ENCODE results near the gene GUCD1. TPM values are rescaled to one million over a fixed set of nuclear protein-coding genes. Genes with fewer than 3 reads are reported as not detected.
A peak's percentile ranks its signal among the peaks of the same experiment; 100 is the strongest.

GUCD1 gene
- total RNA-seq, 3 donors from 2014 or later (not counting 1 experiment from before 2014, with no cell fraction given), result 76.9 to 102 (median 94.9) TPM

GRCh38 chr22:24518228-24518627 is 36.7 kb downstream of the GUCD1 start:
- Mint-ChIP-seq H3K4me1 (peaks cover 5 to 16% of the 10 kb centered on the region in 2 donors), H3K36me3 (no peaks in the 10 kb centered on the region), H3K27ac (no peak overlapping the region), H3K9me3 (no peaks in the 10 kb centered on the region), H3K4me3 (no peak overlapping the region), H3K27me3 (ENCODE audit: low read depth in 2 of 2) (no peaks in the 10 kb centered on the region)
- DNase-seq (no peak), ATAC-seq (no peak)
- Histone ChIP-seq H3K27me3 (ENCODE audit: control insufficient read depth, insufficient read depth, low read length) (no peaks in the 10 kb centered on the region), H3K4me1 (ENCODE audit: control insufficient read depth, insufficient read depth, low read length) (peaks cover 12% of the 10 kb centered on the region), H3K27ac (ENCODE audit: low read length) (no peak overlapping the region), H3K4me3 (ENCODE audit: low read length) (no peak overlapping the region), H3K9me3 (ENCODE audit: control insufficient read depth, insufficient read depth, low read length) (no peaks in the 10 kb centered on the region), H3K36me3 (ENCODE audit: control insufficient read depth, insufficient read depth, low read length) (no peaks in the 10 kb centered on the region)
- WGBS (ENCODE audit: insufficient coverage), result 80% methylated on average over 2 of the region's 3 CpGs
- intact Hi-C loops (cut with micrococcal nuclease), result no loop called here
- TF ChIP-seq, protein P1, sequence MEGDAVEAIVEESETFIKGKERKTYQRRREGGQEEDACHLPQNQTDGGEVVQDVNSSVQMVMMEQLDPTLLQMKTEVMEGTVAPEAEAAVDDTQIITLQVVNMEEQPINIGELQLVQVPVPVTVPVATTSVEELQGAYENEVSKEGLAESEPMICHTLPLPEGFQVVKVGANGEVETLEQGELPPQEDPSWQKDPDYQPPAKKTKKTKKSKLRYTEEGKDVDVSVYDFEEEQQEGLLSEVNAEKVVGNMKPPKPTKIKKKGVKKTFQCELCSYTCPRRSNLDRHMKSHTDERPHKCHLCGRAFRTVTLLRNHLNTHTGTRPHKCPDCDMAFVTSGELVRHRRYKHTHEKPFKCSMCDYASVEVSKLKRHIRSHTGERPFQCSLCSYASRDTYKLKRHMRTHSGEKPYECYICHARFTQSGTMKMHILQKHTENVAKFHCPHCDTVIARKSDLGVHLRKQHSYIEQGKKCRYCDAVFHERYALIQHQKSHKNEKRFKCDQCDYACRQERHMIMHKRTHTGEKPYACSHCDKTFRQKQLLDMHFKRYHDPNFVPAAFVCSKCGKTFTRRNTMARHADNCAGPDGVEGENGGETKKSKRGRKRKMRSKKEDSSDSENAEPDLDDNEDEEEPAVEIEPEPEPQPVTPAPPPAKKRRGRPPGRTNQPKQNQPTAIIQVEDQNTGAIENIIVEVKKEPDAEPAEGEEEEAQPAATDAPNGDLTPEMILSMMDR (IDR thresholded peaks at IDR 0.05), result no peak

DNA sequence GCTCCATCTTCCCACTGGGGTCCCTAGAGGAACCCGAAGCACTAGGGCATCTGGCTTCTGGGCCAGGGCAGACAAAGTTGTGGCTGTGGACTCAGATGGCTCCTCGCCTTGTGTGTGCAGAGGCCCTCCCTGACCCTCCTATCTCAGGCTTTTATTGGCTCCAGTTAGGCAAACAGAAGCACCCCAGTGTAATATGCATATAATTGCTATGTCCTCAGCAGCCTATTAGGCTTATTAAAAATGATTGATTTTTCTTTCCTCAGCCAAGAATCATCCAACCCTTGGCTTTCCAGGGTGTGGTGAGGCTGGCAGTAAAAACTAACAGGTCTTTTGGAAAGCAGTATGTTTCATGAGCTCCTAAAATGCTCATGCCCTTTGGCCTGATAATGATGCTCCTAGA is 37.5 kb downstream of the GUCD1 start:
- TF ChIP-seq, protein P1 (IDR thresholded peaks at IDR 0.05), result no peak
- Mint-ChIP-seq H3K27ac (no peak overlapping the region), H3K27me3 (ENCODE audit: low read depth in 2 of 2) (no peaks in the 10 kb centered on the region), H3K4me3 (no peak overlapping the region), H3K4me1 (peaks cover 12 to 22% of the 10 kb centered on the region in 2 donors), H3K9me3 (no peaks in the 10 kb centered on the region), H3K36me3 (no peaks in the 10 kb centered on the region)
- Histone ChIP-seq H3K4me1 (ENCODE audit: control insufficient read depth, insufficient read depth, low read length) (peaks cover 15% of the 10 kb centered on the region), H3K27ac (ENCODE audit: low read length) (no peak overlapping the region), H3K9me3 (ENCODE audit: control insufficient read depth, insufficient read depth, low read length) (no peaks in the 10 kb centered on the region), H3K27me3 (ENCODE audit: control insufficient read depth, insufficient read depth, low read length) (no peaks in the 10 kb centered on the region), H3K36me3 (ENCODE audit: control insufficient read depth, insufficient read depth, low read length) (no peaks in the 10 kb centered on the region), H3K4me3 (ENCODE audit: low read length) (no peak overlapping the region)
- no peak for ATAC-seq
- 89% methylated on average over 2 of the region's 2 CpGs for WGBS (ENCODE audit: insufficient coverage)
- no peak for DNase-seq
- intact Hi-C loops (cut with micrococcal nuclease), result no loop called here

DNA sequence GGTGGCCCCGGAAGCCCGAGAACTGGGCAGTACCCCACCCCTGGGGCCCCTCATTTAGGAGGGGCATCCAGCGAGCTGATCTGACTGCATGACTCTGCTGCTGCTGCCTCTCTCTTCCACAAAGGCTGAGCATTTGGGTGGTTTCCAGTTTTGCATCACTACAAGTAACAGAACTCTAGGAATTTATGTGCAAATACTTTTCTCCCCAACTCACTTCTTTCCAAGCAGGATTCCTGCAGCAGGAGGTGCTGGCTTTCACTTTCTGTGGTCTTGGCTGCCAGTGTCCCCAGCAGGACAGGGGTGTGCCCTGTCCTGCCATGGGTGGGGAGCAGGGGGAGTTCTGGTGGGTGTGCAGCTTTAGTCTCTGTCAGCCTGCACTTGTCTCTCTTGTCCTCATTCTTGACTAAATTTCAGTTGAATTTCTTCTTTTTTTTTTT is 38.6 kb downstream of the GUCD1 start:
- Histone ChIP-seq H3K4me3 (ENCODE audit: low read length) (no peak overlapping the region), H3K36me3 (ENCODE audit: control insufficient read depth, insufficient read depth, low read length) (no peaks in the 10 kb centered on the region), H3K4me1 (ENCODE audit: control insufficient read depth, insufficient read depth, low read length) (peaks cover 22% of the 10 kb centered on the region), H3K27me3 (ENCODE audit: control insufficient read depth, insufficient read depth, low read length) (no peaks in the 10 kb centered on the region), H3K9me3 (ENCODE audit: control insufficient read depth, insufficient read depth, low read length) (no peaks in the 10 kb centered on the region), H3K27ac (ENCODE audit: low read length) (no peak overlapping the region)
- Mint-ChIP-seq H3K4me3 (no peak overlapping the region), H3K36me3 (no peaks in the 10 kb centered on the region), H3K27me3 (ENCODE audit: low read depth in 2 of 2) (no peaks in the 10 kb centered on the region), H3K27ac (no peak overlapping the region), H3K9me3 (no peaks in the 10 kb centered on the region), H3K4me1 (peaks cover 17 to 27% of the 10 kb centered on the region in 2 donors)
- TF ChIP-seq, protein P1 (IDR thresholded peaks at IDR 0.05), result no peak
- intact Hi-C loops (cut with micrococcal nuclease), result no loop called here
- no peak for DNase-seq
- peak; percentile 46 to 65 (median 60) for ATAC-seq
- WGBS (ENCODE audit: insufficient coverage), result 22% methylated on average over 3 of the region's 3 CpGs

GRCh38 chr22:24515027-24515338 is 40.0 kb downstream of the GUCD1 start:
- H3K9me3 ChIP-seq (ENCODE audit: control insufficient read depth, insufficient read depth, low read length), result no peaks in the 10 kb centered on the region
- intact Hi-C loops (cut with micrococcal nuclease), result no loop called here
- no peak overlapping the region for H3K27ac ChIP-seq (ENCODE audit: low read length)
- H3K9me3 Mint-ChIP-seq, result no peaks in the 10 kb centered on the region
- H3K4me1 ChIP-seq (ENCODE audit: control insufficient read depth, insufficient read depth, low read length), result peaks cover 32% of the 10 kb centered on the region
- no peak overlapping the region for H3K4me3 Mint-ChIP-seq
- ATAC-seq (no peak), DNase-seq (no peak)
- no peaks in the 10 kb centered on the region for H3K36me3 ChIP-seq (ENCODE audit: control insufficient read depth, insufficient read depth, low read length)
- H3K36me3 Mint-ChIP-seq, result no peaks in the 10 kb centered on the region
- H3K27me3 ChIP-seq (ENCODE audit: control insufficient read depth, insufficient read depth, low read length), result no peaks in the 10 kb centered on the region
- WGBS (ENCODE audit: insufficient coverage), result 92% methylated on average over 8 of the region's 8 CpGs
- H3K4me1 Mint-ChIP-seq, result peaks cover 29 to 41% of the 10 kb centered on the region in 2 donors
- H3K4me3 ChIP-seq (ENCODE audit: low read length), result no peak overlapping the region
- TF ChIP-seq, protein P1 (IDR thresholded peaks at IDR 0.05), result no peak
- no peak overlapping the region for H3K27ac Mint-ChIP-seq
- H3K27me3 Mint-ChIP-seq (ENCODE audit: low read depth in 2 of 2), result no peaks in the 10 kb centered on the region

All from natural killer cell (primary cell).